Raji (cell line): ENCODE results near the gene USP40.

ENCODE experiments used
- POLR2A ChIP-seq: IDR thresholded peaks from 2 replicates; pipeline ENCODE4 v1.6.1; 2011; ENCODE audit warnings: low read depth, low read length, control low read depth; ENCODE audit not compliant: insufficient read depth

USP40 gene

DNA sequence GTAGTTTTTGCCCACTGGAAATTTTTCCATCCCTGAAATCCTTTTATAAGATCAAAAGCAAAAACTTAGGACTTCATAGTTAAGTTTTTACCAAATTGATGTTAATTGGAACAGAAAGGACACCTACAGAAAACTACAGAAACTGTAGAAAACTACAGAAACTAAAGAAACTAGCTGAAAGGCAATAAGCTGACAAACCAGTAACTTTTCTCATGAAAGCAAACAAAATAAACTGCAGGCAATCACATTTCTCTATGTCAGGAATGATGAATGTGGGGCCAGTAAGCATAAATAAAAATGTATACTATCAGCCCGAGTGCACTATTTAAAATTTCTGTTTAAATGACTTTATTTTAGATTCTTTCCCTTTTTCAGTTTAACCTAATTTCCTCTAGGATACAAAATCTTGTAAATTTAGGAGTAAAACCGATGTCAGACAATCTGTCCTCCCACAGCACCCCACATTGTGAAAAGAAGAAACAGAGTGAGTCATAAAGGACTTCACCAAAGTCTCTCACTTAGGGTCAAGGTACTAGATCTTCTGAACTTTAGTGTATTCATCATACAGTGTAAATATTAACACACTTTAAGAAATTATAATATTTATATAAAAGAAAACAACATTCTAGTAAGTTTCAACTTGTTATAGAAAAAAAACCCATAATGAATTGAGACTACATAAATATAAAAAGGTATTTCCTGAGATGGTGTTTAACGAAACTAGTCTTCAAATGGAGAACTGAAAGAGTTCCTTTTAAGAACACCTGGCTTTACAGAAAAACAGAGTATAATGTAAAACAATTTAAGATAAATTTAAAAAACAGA is 46.6 kb downstream of the USP40 start:
- no peak for TF ChIP-seq POLR2A

DNA sequence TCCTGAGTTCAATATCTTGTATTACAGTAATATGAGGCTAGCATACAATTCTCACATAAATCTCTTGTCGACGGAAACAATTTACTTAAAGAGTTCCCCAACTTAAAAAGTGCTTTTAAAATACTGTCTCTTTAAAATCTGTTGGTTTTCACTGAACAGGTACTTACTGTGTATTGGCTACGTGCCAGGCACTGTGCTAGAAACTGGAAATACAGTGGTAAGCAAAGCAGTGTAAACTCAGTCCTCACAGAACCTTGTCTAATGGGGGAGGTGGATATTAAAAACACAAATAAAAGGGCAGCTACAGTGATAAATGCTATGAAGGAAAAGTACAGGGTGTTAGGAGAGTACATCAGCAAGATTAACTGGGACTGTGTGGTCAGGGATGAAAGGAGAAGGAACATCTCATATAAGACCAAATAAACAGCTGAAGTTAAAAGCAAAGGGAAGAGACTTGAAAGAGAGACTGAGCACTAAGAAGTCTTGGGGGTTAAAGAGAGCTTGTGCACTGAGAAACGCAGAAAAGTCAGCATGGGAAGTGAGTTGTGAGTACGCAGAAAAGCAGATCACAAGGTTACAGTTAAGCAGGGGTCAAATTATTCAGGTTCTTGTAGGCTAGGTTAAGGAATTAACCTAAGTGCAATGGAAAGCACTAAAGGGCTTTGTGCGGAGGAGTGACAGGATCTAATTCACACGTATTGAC is 52.5 kb downstream of the USP40 start:
- no peak for TF ChIP-seq POLR2A

DNA sequence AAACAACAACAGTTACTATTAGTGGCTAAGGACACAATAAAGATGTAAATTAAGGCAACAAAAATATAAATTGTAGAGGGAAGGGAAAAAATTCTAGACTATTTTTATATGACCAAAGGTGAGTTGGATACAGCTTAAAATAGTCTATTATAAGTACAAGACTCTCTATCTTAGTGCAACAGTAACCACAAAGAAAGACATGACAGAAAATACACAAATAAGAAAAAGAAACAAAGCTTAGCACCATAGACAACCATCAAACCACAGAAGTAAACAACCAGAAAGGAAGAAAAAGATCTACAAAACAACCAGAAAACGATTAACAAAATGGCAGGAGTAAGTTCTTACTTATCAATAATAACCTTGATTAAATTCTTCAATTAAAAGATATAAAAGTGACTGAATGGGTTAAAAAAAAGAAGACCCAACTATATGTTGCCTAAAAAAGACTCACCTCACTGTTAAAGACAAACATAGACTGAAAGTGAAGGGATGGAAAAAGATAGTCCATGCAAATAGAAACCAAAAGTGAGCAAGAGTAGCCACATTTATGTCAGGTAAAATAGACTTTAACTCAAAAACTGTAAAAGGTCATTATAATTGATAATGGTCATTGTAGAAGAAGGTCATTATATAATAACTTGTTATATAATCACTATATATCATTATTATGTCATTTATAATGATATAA is 62.5 kb downstream of the USP40 start:
- TF ChIP-seq POLR2A, result no peak

DNA sequence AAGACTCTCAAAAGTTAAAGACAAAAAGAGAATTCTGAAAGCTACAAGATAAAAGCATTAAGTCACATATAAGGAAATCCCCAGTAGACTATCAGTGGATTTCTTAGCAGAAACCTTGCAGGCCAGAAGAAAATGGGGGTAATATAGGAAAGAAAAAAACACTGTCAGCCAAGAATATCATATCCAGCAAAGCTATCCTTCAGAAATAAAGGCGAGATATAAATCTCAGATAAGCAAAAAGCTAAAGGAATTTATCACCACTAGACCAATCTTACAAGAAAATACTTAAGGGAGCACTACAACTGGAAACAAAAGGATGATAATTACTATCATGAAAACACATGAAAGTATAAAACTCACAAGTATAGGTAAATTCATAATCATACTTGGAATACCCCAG is 63.1 kb downstream of the USP40 start:
- no peak for TF ChIP-seq POLR2A

DNA sequence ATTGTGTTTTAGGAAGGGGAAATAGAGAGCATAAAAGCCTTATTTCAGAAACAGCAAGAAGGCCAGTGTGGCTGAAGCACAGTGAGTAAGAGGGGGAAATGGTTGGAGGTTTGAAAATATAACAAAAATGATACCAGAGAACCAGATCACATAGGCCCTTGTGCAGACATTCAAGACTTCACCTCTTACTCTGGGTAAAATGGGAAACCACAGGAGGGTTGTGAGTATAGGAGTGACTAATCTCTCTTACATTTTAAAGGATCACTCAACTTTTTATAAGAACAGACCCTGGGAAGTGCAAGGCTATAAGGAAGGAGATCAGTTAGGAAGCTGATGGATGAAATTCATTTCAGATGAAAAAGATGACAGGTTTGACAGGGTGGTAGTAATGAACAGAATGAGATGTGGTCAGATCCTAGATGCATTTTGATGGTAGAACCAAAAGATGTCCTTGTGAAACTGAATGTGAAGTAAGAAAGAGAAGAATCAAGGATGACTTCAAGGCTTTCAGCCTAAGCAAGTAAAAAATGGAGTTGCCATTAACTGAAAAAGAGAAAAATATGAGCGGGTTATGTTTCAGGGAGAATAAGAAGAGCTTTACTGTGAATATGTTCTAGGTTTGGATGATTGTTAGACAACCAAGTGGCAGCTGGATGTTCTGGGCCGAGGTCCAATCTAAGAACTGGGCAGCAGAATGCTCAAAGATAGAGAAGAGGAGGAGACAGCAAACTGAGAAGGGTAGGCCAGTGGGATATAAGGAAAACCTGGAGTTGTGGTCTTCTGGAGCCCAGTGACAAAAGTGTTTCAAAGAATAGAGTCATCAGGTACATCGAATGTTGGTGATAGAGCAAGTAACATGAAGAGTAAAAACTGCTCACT is 65.1 kb downstream of the USP40 start:
- TF ChIP-seq POLR2A, result no peak

DNA sequence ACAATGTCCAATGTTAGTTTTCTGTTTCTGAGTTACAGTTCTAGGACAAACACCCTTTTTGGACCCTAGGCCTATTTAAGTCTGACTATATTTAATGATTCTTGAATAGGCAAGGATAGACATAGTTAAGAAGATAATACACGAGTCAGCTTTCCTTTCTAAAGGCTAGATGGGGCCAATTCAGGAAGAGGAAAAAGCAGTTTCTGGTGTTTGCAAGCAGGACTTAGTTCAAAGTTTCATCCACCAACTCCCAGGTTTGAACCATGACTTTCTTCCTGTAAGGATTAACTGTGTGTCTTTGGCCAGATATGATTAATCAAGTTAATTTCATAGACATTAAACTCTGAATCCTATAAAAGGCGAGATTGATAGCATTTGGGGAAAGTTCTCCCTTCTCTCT is 66.7 kb downstream of the USP40 start:
- TF ChIP-seq POLR2A, result no peak

DNA sequence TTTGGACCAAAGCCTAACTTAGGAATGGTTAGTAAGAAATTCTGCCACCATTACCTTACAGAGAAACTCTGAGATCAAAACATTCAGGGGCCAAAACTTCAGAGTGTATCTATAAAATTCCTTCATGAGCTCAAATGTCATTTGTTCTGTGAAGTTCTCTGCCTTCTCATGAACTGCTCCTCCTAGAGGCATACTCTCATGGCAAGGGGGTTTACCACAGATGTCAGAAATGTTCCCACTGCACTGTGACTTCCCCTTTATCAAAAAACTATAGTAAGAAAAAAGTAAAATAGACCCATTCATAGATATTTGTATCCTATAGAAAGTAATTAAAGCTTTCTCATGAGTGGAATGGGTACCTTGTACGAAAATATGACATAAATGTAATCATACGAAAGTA is 68.5 kb downstream of the USP40 start:
- no peak for TF ChIP-seq POLR2A

DNA sequence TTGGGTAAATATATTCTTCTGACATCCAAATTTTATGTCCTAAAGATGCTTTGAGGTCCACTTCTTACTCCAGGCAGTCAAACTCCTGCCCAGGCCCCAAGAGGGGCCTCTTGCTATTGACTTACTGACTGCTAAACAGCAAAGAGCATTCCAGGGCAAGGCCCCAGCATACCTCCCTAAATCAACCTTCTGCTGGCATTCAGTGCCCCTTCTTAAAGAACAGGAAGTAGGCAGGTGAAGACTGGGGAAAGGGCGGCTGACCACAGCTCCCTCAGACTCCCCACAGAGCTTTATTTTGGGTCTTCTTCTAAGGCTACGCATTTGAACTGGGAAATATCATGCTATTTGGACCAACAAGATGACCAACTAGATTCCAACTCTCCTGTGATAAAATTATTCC is 68.9 kb downstream of the USP40 start:
- no peak for TF ChIP-seq POLR2A

DNA sequence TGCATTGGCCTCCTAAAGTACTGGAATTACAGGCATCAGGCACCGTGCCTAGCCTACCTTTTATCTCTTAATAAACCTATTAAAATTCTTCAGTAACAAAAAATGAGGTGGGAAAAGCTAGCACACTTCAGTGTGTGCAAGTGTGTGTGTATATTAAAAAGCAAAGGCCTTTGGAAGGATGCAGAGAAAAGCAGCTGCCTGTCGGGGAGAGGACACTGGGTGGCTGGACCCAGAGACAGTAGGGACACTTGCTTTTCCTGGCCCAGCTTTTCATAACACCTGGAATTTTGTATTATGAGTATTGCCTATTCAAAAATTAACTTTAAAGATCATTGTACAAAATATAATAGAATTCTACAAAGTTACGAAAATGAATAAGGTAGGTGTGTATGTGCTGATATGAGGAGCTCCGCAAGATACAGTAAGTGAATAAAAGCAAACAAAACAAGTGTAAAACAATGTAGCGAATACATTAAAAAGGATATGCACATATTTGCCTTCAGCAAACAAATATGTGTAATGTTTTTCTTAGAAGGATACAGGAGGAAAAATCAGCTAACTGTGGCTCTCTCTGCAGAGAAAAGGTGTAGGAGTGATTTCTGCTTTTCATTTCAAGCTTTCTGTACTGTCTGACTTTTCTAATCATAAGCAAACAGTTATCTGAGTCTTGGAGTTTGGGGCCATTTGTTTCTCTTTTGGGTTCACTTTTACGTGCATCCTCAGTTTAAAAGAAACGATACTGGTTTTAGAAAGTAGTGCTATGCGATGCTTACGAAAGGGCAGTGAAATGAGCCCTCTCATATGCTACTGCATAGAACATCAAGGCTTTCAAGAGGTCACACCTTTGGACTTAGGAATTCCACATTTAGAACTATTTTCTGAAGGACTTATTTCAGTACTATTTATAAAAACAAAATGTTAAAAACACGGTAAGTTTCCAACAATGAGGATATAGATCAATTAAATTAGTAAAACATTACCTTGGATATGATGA is 70.8 kb downstream of the USP40 start:
- TF ChIP-seq POLR2A, result no peak

DNA sequence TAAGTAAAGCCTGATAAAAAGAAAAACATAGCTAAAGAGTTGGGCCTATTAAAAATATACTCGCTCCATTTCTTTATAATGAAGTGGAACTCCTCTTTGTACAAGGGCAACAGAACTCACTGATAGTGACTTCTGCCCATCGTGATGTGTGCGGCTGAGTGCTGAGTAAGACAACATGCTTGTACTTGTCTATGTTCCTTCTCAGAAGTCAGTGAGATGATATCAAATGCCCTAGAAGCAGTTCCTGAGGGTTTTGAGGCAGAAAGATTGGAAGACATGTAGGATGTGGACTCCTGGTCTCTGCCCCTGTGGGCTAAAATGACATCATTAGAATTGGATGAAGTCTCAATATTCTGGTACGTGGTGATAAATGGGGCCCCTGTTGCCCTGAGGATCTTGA is 73.8 kb downstream of the USP40 start:
- no peak for TF ChIP-seq POLR2A

DNA sequence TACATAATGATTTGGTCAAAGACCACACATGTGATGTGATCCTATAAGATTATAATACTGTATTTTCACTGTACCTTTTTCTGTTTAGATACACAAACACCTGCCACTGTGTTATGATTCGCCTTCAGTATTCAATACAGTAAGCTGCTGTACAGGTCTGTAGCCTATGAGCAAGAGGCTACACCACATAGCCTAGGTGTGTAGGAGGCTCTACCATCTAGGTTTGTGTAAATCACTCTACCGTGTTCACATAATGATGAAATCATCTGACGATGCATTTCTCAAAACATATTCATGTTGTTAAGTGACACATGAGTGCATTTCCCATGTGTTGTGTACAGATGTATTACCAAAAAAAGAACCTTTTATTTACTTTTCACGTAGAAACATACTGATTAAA is 74.5 kb downstream of the USP40 start:
- no peak for TF ChIP-seq POLR2A

DNA sequence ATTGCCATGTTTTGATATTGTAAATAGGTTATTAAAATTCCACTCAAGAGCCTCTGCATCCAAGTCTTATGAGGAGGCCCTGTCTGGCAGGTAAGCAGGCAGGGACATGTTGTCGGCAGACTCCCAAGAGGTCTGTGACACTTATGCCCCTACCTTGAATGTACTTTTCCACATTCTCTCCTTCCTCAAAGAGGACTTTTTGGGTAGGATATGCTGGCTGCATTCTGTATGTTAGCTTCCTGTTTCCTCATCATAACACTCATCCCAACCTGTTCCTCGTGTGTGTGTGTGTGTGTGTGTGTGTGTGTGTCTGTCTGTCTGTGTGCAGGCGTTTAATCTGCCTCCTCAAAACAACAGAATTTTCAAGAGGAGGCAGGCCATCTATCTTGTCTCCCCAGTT is 75.3 kb downstream of the USP40 start:
- TF ChIP-seq POLR2A, result no peak

DNA sequence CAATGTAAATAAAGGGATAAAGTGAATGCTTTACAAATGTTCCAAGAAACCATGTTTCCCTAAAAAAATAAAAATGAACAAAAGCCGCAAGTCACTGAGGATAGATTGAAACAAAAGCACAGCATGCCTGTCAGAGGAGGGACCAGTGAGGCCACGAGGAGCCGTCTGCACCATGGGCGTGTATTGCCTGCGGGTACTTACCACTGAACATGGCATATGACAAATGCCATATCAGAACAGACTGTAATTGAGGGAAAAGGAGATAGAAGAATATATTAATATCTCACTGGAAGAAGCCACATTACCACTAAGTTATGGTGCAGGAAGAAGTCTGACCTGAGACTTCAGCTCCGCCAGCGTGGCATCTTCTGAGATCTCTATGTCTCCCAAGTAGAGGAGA is 75.8 kb downstream of the USP40 start:
- no peak for TF ChIP-seq POLR2A

DNA sequence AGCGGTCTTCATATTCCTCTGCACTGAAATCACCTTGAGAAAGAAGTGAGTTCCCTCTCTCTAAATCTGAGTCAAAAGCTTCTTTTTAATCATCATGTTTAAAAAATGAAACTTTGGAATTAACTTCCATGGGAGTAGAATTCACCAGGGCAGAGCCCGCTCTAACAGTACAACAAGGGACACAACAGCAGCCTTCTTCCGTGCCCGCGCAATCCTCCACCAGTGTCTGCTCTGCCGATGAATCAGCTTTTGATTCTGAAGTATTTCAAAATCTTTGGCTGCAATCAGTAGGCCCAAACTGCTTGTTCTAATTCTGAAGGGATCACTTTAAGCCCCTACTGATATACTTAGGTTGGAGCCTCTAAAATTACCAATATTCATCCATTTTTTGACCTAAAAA is 76.9 kb downstream of the USP40 start:
- TF ChIP-seq POLR2A, result no peak
